NCI-H1694 (cell line): ENCODE measurements around the gene AMBRA1.
"Not testable (repeated sequence)": the region's sequence is repeated elsewhere in the genome, so short reads cannot be mapped to it uniquely, and the experiment has no call there.

Experiments
- DNase-seq: peaks from one replicate; lab custom pipeline; 2025; lab: John Stamatoyannopoulos, UW

AMBRA1 gene

GRCh38 chr11:46529928-46530574 lies 63.8 kb downstream of the AMBRA1 start:
- no peak for DNase-seq

- peak; percentile 29 for DNase-seq
These were observed 64.5 kb downstream of the AMBRA1 start for GRCh38 chr11:46529095-46529905.

GRCh38 chr11:46528445-46529094 lies 65.3 kb downstream of the AMBRA1 start:
- no peak for DNase-seq

GRCh38 chr11:46527591-46528130 lies 66.2 kb downstream of the AMBRA1 start:
- DNase-seq: no peak

- no peak for DNase-seq
These were observed 67.3 kb downstream of the AMBRA1 start for GRCh38 chr11:46526216-46527215.

- no peak for DNase-seq
These were observed 69.5 kb downstream of the AMBRA1 start for GRCh38 chr11:46524201-46524770.

GRCh38 chr11:46523290-46523689 lies 70.5 kb downstream of the AMBRA1 start:
- DNase-seq: no peak

- no peak for DNase-seq
These were observed 71.0 kb downstream of the AMBRA1 start for GRCh38 chr11:46522682-46523281.

GRCh38 chr11:46521961-46522681 lies 71.7 kb downstream of the AMBRA1 start:
- DNase-seq: no peak

- DNase-seq: no peak
These were observed 72.7 kb downstream of the AMBRA1 start for GRCh38 chr11:46520971-46521745.

- DNase-seq: no peak
These were observed 74.5 kb downstream of the AMBRA1 start for GRCh38 chr11:46519351-46519750.

- DNase-seq: not testable (repeated sequence)
These were observed 74.9 kb downstream of the AMBRA1 start for GRCh38 chr11:46518928-46519327.

GRCh38 chr11:46514370-46514769 lies 79.5 kb downstream of the AMBRA1 start:
- DNase-seq: no peak

- DNase-seq: peak; percentile 84
These were observed 79.9 kb downstream of the AMBRA1 start for GRCh38 chr11:46513934-46514342.

GRCh38 chr11:46512261-46512881 lies 81.5 kb downstream of the AMBRA1 start:
- DNase-seq: no peak

- DNase-seq: no peak
These were observed 82.5 kb downstream of the AMBRA1 start for GRCh38 chr11:46511342-46511741.

GRCh38 chr11:46508360-46508759 lies 85.5 kb downstream of the AMBRA1 start:
- DNase-seq: no peak

GRCh38 chr11:46506483-46506791 lies 87.4 kb downstream of the AMBRA1 start:
- no peak for DNase-seq
